H1 (cell line): ENCODE results near the gene MTFP1. TPM values are rescaled to one million over a fixed set of nuclear protein-coding genes. Genes with fewer than 3 reads are reported as not detected.

ENCODE experiments used
- CTCF ChIA-PET: fragments of 300-600 bp; sonication (Branson Sonifier 250); formaldehyde crosslinking; loops from one replicate; lab custom pipeline; 2021; ENCODE audit not compliant: partially characterized antibody; lab: Charles Lee
- POLR2A ChIA-PET: fragments of 300-600 bp; sonication (Branson Sonifier 250); formaldehyde crosslinking; loops from one replicate; lab custom pipeline; 2021; ENCODE audit warnings: inconsistent platforms; ENCODE audit not compliant: partially characterized antibody; lab: Charles Lee
- DNase-seq, 2 experiments: peaks; one replicate each; pipeline versions ENCODE4 v3.0.0 to v3.0.0-alpha.2; 2010 to 2022; ENCODE audit warnings: low spot score in 2 of 2, low read depth in 1 of 2, mixed read lengths in 1 of 2
- FAIRE-seq: peaks from 2 replicates; lab custom pipeline; 2011; peaks lifted over from hg19 to GRCh38; lab: Jason Lieb, UNC
- H2AFZ ChIP-seq: 2 replicates; pipeline ENCODE4 v1.8.1; 2012; ENCODE audit warnings: low read length, inconsistent platforms
- H2AK5ac ChIP-seq: 2 replicates; pipeline ENCODE4 v1.6.1; 2013; ENCODE audit warnings: low read depth, low read length
- H2BK120ac ChIP-seq: replicated peaks from 2 replicates; pipeline ENCODE3; 2013; ENCODE audit warnings: low read depth, low read length, inconsistent platforms
- H2BK12ac ChIP-seq: 2 replicates; pipeline ENCODE4 v1.6.1; 2013; ENCODE audit warnings: low read depth, low read length
- H2BK15ac ChIP-seq: 2 replicates; pipeline ENCODE4 v1.6.1; 2013; ENCODE audit warnings: low read length
- H2BK20ac ChIP-seq: 2 replicates; pipeline ENCODE4 v1.6.1; 2013; ENCODE audit warnings: low read length
- H2BK5ac ChIP-seq: 2 replicates; pipeline ENCODE4 v1.6.1; 2013; ENCODE audit warnings: low read depth, low read length
- H3K14ac ChIP-seq: 2 replicates; pipeline ENCODE4 v1.6.1; 2013; ENCODE audit warnings: inconsistent platforms; ENCODE audit not compliant: insufficient read length
- H3K18ac ChIP-seq: 2 replicates; pipeline ENCODE4 v1.6.1; 2013; ENCODE audit warnings: low read length; ENCODE audit errors: extremely low read depth
- H3K23ac ChIP-seq: 2 replicates; pipeline ENCODE4 v1.6.1; 2013; ENCODE audit warnings: inconsistent platforms; ENCODE audit not compliant: insufficient read length
- H3K23me2 ChIP-seq: 2 replicates; pipeline ENCODE4 v1.6.1; 2013; ENCODE audit warnings: low read depth, low read length
- H3K27ac ChIP-seq: 2 replicates; pipeline ENCODE4 v1.6.1; 2011; ENCODE audit warnings: low read depth, low read length, inconsistent platforms
- H3K27me3 ChIP-seq, 4 experiments: replicated peaks in 1 of 4; 1 replicate in 1 of 4; 2 replicates in 3 of 4; pipeline versions ENCODE4 v1.6.1 to v1.8.1; 2011 to 2013; ENCODE audit warnings: low read length in 3 of 4, mild to moderate bottlenecking in 3 of 4, inconsistent platforms in 2 of 4, mixed read lengths in 2 of 4, moderate library complexity in 1 of 4; ENCODE audit not compliant: control insufficient read depth in 3 of 4, insufficient read depth in 3 of 4; ENCODE audit errors: extremely low read depth in 1 of 4
- H3K36me3 ChIP-seq, 4 experiments: 2 replicates each; pipeline versions ENCODE4 v1.6.1 to v1.8.1; 2011 to 2013; ENCODE audit warnings: mild to moderate bottlenecking in 4 of 4, low read length in 3 of 4, moderate library complexity in 2 of 4, control low read depth in 1 of 4, inconsistent platforms in 1 of 4; ENCODE audit not compliant: insufficient read depth in 4 of 4, control insufficient read depth in 2 of 4
- H3K4ac ChIP-seq: replicated peaks from 2 replicates; pipeline ENCODE3; 2013; ENCODE audit warnings: low read length, low read depth, mixed read lengths, inconsistent platforms; ENCODE audit not compliant: insufficient read length
- H3K4me1 ChIP-seq, 4 experiments: replicated peaks in 1 of 4; 1 replicate in 1 of 4; 2 replicates in 3 of 4; pipeline versions ENCODE4 v1.6.1 to v1.8.1; 2011 to 2013; ENCODE audit warnings: low read length in 3 of 4, inconsistent platforms in 2 of 4, mixed read lengths in 1 of 4; ENCODE audit not compliant: insufficient read depth in 4 of 4, control insufficient read depth in 3 of 4
- H3K4me2 ChIP-seq, 2 experiments: 2 replicates each; pipeline versions ENCODE4 v1.6.1 to v1.8.1; 2011 to 2013; ENCODE audit warnings: low read depth in 2 of 2, low read length in 2 of 2, control low read depth in 1 of 2, inconsistent platforms in 1 of 2, mild to moderate bottlenecking in 1 of 2; ENCODE audit not compliant: insufficient read depth in 1 of 2
- H3K4me3 ChIP-seq, 4 experiments: fragments of 200-600, 300-600 bp in 1 of 4; sonication (generic), shearing (Covaris generic), sonication (Bioruptor Twin) in 1 of 4; 2 replicates each; pipeline versions ENCODE4 v1.5.1 to v1.8.1; 2011 to 2016; ENCODE audit warnings: low read length in 4 of 4, low read depth in 3 of 4, control low read depth in 2 of 4, inconsistent platforms in 2 of 4, mild to moderate bottlenecking in 2 of 4, mixed read lengths in 1 of 4, moderate library complexity in 1 of 4; ENCODE audit not compliant: insufficient read depth in 2 of 4; ENCODE audit errors: extremely low read depth in 1 of 4
- H3K56ac ChIP-seq: replicated peaks from 2 replicates; pipeline ENCODE3; 2013; ENCODE audit warnings: low read depth, mild to moderate bottlenecking, mixed read lengths, low read length, inconsistent platforms; ENCODE audit not compliant: insufficient read length
- H3K79me1 ChIP-seq: 2 replicates; pipeline ENCODE4 v1.6.1; 2013; ENCODE audit warnings: low read depth, low read length, control low read depth
- H3K79me2 ChIP-seq, 2 experiments: 2 replicates each; pipeline versions ENCODE4 v1.6.1 to v1.8.1; 2012 to 2013; ENCODE audit warnings: low read length in 2 of 2, mild to moderate bottlenecking in 2 of 2, inconsistent platforms in 1 of 2; ENCODE audit not compliant: insufficient read depth in 2 of 2, control insufficient read depth in 1 of 2
- H3K9ac ChIP-seq, 4 experiments: replicated peaks in 1 of 4; 1 replicate in 1 of 4; 2 replicates in 3 of 4; pipeline versions ENCODE4 v1.6.1 to v1.8.1; 2011 to 2013; ENCODE audit warnings: low read depth in 3 of 4, low read length in 3 of 4, control low read depth in 2 of 4, mild to moderate bottlenecking in 2 of 4, moderate library complexity in 2 of 4, inconsistent platforms in 1 of 4; ENCODE audit errors: extremely low read depth in 1 of 4
- H3K9me3 ChIP-seq, 2 experiments: 2 replicates each; pipeline versions ENCODE4 v1.6.1 to v1.8.1; 2012 to 2013; ENCODE audit warnings: mild to moderate bottlenecking in 2 of 2, moderate library complexity in 2 of 2, control low read depth in 1 of 2, inconsistent platforms in 1 of 2, low read depth in 1 of 2, low read length in 1 of 2, mixed read lengths in 1 of 2; ENCODE audit not compliant: insufficient read depth in 2 of 2
- H4K20me1 ChIP-seq, 2 experiments: replicated peaks in 1 of 2; 2 replicates each; pipeline versions ENCODE3 to v1.8.1; 2011 to 2013; ENCODE audit warnings: inconsistent platforms in 2 of 2, low read length in 2 of 2, mild to moderate bottlenecking in 1 of 2; ENCODE audit not compliant: insufficient read depth in 2 of 2, control insufficient read depth in 1 of 2
- H4K5ac ChIP-seq: 2 replicates; pipeline ENCODE4 v1.6.1; 2013; ENCODE audit warnings: low read length, low read depth, mixed read lengths, inconsistent platforms; ENCODE audit not compliant: insufficient read length
- H4K8ac ChIP-seq: 2 replicates; pipeline ENCODE4 v1.8.0; 2013; ENCODE audit warnings: mild to moderate bottlenecking, moderate library complexity, low read length, inconsistent platforms; ENCODE audit not compliant: insufficient read depth; ENCODE audit errors: extremely low read depth
- H4K91ac ChIP-seq: replicated peaks from 2 replicates; pipeline ENCODE3; 2013; ENCODE audit warnings: low read length, mixed read lengths, inconsistent platforms; ENCODE audit not compliant: insufficient read length
- CEBPB ChIP-seq: IDR thresholded peaks from 2 replicates; pipeline ENCODE4 v1.6.1; 2012; ENCODE audit warnings: low read depth, low read length
- GABPA ChIP-seq: IDR thresholded peaks from 2 replicates; pipeline ENCODE4 v1.6.1; 2011; ENCODE audit warnings: mild to moderate bottlenecking, low read length, moderate library complexity, borderline replicate concordance; ENCODE audit not compliant: insufficient read depth
- HDAC6 ChIP-seq: IDR thresholded peaks from one replicate; pipeline ENCODE4 v1.7.1; 2012; ENCODE audit warnings: low read depth, mild to moderate bottlenecking, inconsistent platforms, low read length, moderate library complexity
- JUN ChIP-seq: IDR thresholded peaks from 2 replicates; pipeline ENCODE4 v1.6.1; 2011; ENCODE audit warnings: low read depth, mild to moderate bottlenecking, improper control_type of control experiment, low read length
- POU5F1 ChIP-seq: IDR thresholded peaks from 2 replicates; pipeline ENCODE4 v1.6.1; 2011; ENCODE audit warnings: low read depth, mild to moderate bottlenecking, low read length, moderate library complexity
- SIX5 ChIP-seq: IDR thresholded peaks from 2 replicates; pipeline ENCODE4 v1.6.1; 2011; ENCODE audit warnings: mild to moderate bottlenecking, low read depth, low read length
- SP2 ChIP-seq: IDR thresholded peaks from 2 replicates; pipeline ENCODE4 v1.6.1; 2012; ENCODE audit warnings: mild to moderate bottlenecking, low read length, inconsistent platforms
- WGBS, 2 experiments: shearing (Covaris generic) in 1 of 2; methylation state at CpG; one replicate each; pipeline versions ENCODE4 v1.1.6 to v1.1.7; 2013 to 2015; ENCODE audit warnings: low lambda C conversion rate in 2 of 2, mixed read lengths in 2 of 2, inconsistent platforms in 1 of 2, low coverage in 1 of 2, missing lambda C conversion rate in 1 of 2; ENCODE audit not compliant: insufficient replicate concordance in 2 of 2, insufficient coverage in 1 of 2, insufficient read length in 1 of 2; ENCODE audit errors: extremely low coverage in 1 of 2, missing lambda C conversion rate in 1 of 2; 5-methylcytosine and 5-hydroxymethylcytosine counted together
- polyA plus RNA-seq, 7 experiments: library from polyadenylated mRNA; depleted of rRNA in 3 of 7; stranded (reverse) in 5 of 7; unstranded in 2 of 7; fragments of >200 nt in 5 of 7; fragments of 200-250 nt in 2 of 7; gene quantifications; 1 replicate in 5 of 7; 2 replicates in 1 of 7; 4 replicates in 1 of 7; pipeline versions ENCODE4 v1.2.1 to v1.2.3, GENCODE V29; 2011 to 2013; ENCODE audit warnings: missing spikeins in 2 of 7, mixed read lengths in 2 of 7
- total RNA-seq: library from RNA; stranded (reverse); fragmentation: NEBNext Ultra II Directional; extraction: Animal tissue kit (Norgen Biotek cat#: 25700); gene quantifications from 2 replicates; pipeline ENCODE4 v1.2.1, GENCODE V29; 2021
- TF ChIP-seq, protein P1 (sequence below), 3 experiments: IDR thresholded peaks; 1 replicate in 2 of 3; 2 replicates in 1 of 3; pipeline versions ENCODE4 v1.5.1 to v1.6.1; 2011; ENCODE audit warnings: low read length in 3 of 3, mild to moderate bottlenecking in 3 of 3, inconsistent platforms in 2 of 3, low read depth in 1 of 3, moderate library complexity in 1 of 3; ENCODE audit not compliant: insufficient read depth in 1 of 3; ENCODE audit errors: control extremely low read depth in 1 of 3

Gene MTFP1
- total and polyA plus RNA-seq, 2 of the 8 experiments (the other 6 are each of a cell fraction or from before 2014, with no cell fraction given), result 59.8 to 98.8 TPM

DNA sequence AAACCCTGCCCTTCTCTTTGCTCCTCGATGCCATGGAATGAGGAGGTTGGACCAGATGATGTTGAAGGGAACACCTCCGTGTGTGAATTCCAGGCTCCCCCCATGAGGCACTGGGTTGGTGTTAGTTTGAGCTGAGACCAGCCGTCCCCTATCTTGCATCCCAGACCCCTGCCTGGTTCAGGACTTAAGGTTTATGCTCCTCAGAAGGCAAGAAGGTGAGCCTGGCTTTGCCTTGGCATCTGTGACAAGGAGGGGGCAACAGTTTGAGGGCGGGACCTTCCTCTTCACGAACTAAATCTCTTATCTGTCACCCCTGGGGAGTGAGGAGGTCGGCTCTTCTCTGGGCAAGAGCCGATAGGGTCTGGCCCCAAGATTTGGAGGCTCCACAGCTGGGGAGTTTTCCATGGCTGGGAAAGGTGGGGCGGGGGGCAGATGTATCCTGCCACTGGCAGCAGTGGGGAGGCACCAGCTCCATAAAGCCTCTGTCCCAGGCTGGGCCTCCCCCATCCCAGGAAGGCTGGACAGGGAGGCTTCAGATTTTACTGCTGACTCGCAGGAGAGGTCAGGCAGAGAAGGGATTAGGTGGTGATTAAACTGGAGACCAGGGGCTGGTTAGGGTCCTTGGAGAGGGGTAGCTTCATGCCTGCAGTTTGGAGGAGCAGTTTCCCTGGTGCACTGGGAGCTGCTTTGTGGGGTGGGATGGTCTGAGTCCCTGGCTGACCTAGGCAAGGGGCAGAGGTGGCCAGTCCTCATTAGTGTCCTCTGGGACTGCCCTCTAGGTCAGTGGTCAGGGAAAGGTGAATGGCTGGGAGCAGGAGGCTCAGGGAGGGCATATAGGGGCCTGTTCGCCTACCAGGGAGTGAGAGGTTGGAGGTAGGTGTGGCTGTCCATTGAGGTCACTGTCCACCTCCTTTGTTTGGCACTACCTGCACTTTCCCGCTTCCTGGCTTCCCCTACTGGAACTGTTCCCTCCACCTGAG, 27.6 kb upstream of the MTFP1 start:
- Histone ChIP-seq H3K79me2 (no peaks in the 10 kb centered on the region), H3K36me3 (no peaks in the 10 kb centered on the region), H2AK5ac (peak overlapping the region; percentile 69; the same call in 1 of the 2 replicates), H4K5ac (no peak overlapping the region), H2AFZ (no peak overlapping the region), H3K4me3 (peak overlapping the region; percentile 48 to 74 (median 64)), H4K20me1 (peaks cover 0 to 6% of the 10 kb centered on the region in 2 experiments), H3K27me3 (peaks cover 2 to 16% (median 8%) of the 10 kb centered on the region in 4 experiments; a peak in 6 of 7 replicates), H3K79me1 (no peaks in the 10 kb centered on the region), H4K8ac (no peak overlapping the region), H4K91ac (peak overlapping the region; percentile 86), H2BK120ac (no peak overlapping the region), H2BK5ac (no peak overlapping the region), H2BK12ac (peak overlapping the region; percentile 42; the same call in 1 of the 2 replicates), H3K4ac (no peak overlapping the region), H3K23ac (no peak overlapping the region), H3K4me1 (peaks cover 7 to 20% (median 10%) of the 10 kb centered on the region in 4 experiments), H3K9ac (no peak overlapping the region), H3K18ac (peak overlapping the region; percentile 38; the same call in 1 of the 2 replicates), H2BK20ac (no peak overlapping the region), H3K9me3 (no peaks in the 10 kb centered on the region), H3K23me2 (peaks cover 8% of the 10 kb centered on the region; the same call in 1 of the 2 replicates), H2BK15ac (0 out of 2 replicates have a peak overlapping the region, but pooled peaks have one; percentile 63), H3K56ac (no peak overlapping the region), H3K4me2 (peak overlapping the region; percentile 59 to 75), H3K27ac (no peak overlapping the region), H3K14ac (no peak overlapping the region)
- DNase-seq, result no peak
- FAIRE-seq, result no peak
- CTCF ChIA-PET, result interaction anchor here (0.8 to 12.0 kb wide), 11 partner anchors 8 to 88 kb away, joined by 3 to 164 read pairs (median 3); partner anchors contain the start of gene MTFP1
- 51% methylated on average over 11 of the region's 11 CpGs; no CpG with 5 or more reads in 1 of the 2 experiments for WGBS, 2 experiments
- POLR2A ChIA-PET, result interaction anchor here (0.7 to 6.5 kb wide), 7 partner anchors 8 to 120 kb away, joined by 3 to 39 read pairs (median 3); partner anchors contain the start of genes CCDC157, MTFP1 and SF3A1
- TF ChIP-seq SIX5 (no peak), HDAC6 (no peak), POU5F1 (no peak), JUN (no peak), CEBPB (no peak), GABPA (no peak), SP2 (no peak)
- TF ChIP-seq, protein P1, sequence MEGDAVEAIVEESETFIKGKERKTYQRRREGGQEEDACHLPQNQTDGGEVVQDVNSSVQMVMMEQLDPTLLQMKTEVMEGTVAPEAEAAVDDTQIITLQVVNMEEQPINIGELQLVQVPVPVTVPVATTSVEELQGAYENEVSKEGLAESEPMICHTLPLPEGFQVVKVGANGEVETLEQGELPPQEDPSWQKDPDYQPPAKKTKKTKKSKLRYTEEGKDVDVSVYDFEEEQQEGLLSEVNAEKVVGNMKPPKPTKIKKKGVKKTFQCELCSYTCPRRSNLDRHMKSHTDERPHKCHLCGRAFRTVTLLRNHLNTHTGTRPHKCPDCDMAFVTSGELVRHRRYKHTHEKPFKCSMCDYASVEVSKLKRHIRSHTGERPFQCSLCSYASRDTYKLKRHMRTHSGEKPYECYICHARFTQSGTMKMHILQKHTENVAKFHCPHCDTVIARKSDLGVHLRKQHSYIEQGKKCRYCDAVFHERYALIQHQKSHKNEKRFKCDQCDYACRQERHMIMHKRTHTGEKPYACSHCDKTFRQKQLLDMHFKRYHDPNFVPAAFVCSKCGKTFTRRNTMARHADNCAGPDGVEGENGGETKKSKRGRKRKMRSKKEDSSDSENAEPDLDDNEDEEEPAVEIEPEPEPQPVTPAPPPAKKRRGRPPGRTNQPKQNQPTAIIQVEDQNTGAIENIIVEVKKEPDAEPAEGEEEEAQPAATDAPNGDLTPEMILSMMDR (IDR thresholded peaks at IDR 0.05; ENCODE audit: control extremely low read depth in 1 of 3, insufficient read depth in 1 of 3, low read depth in 1 of 3, low read length in 3 of 3), result no peak
